SK-N-SH (cell line): Measurements from ENCODE around the gene SLC22A23.

Experiments used
- CTCF ChIP-seq: fragments of 200-600 bp; sonication (generic); IDR thresholded peaks from 2 replicates; pipeline ENCODE4 v1.6.1; 2017; ENCODE audit warnings: antibody characterized with exemption, mild to moderate bottlenecking, moderate library complexity
- MXI1 ChIP-seq: IDR thresholded peaks from 2 replicates; pipeline ENCODE4 v1.6.1; 2012; ENCODE audit warnings: mild to moderate bottlenecking, low read depth, low read length, improper control_type of control experiment
- POLR2AphosphoS5 ChIP-seq: IDR thresholded peaks from 2 replicates; pipeline ENCODE4 v1.6.1; 2012; ENCODE audit warnings: low read depth, low read length
- REST ChIP-seq: IDR thresholded peaks from 2 replicates; pipeline ENCODE4 v1.6.1; 2012; ENCODE audit warnings: mild to moderate bottlenecking, low read depth, low read length, moderate library complexity

GRCh38 chr6:3273707-3274521 is 182.9 kb downstream of the SLC22A23 start:
- TF ChIP-seq REST (no peak), MXI1 (no peak), POLR2AphosphoS5 (no peak), CTCF (no peak)
